Glutamatergic neuron (in vitro differentiated cells): ENCODE results near the gene C2. TPM values are rescaled to one million over a fixed set of nuclear protein-coding genes. Genes with fewer than 3 reads are reported as not detected.
A peak's percentile ranks its signal among the peaks of the same experiment; 100 is the strongest.
"Not testable (repeated sequence)": the region's sequence is repeated elsewhere in the genome, so short reads cannot be mapped to it uniquely, and the experiment has no call there.

Experiments used
- DNase-seq: peaks from one replicate; pipeline ENCODE4 v3.0.0; 2022
- H3K27ac Mint-ChIP-seq: one replicate; pipeline ENCODE4 v1.8.0; 2020; ENCODE audit warnings: mild to moderate bottlenecking, mixed read lengths, inconsistent platforms; ENCODE audit not compliant: unreplicated experiment
- H3K27me3 Mint-ChIP-seq: one replicate; pipeline ENCODE4 v1.8.0; 2020; ENCODE audit warnings: mild to moderate bottlenecking, moderate library complexity, mixed read lengths, inconsistent platforms; ENCODE audit not compliant: unreplicated experiment
- H3K36me3 Mint-ChIP-seq: one replicate; pipeline ENCODE4 v1.8.0; 2020; ENCODE audit warnings: mild to moderate bottlenecking, mixed read lengths, inconsistent platforms; ENCODE audit not compliant: unreplicated experiment
- H3K4me1 Mint-ChIP-seq: one replicate; pipeline ENCODE4 v1.8.0; 2020; ENCODE audit warnings: mild to moderate bottlenecking, low read depth, mixed read lengths, inconsistent platforms; ENCODE audit not compliant: unreplicated experiment
- H3K4me3 Mint-ChIP-seq: one replicate; pipeline ENCODE4 v1.8.0; 2020; ENCODE audit warnings: mild to moderate bottlenecking, mixed read lengths, inconsistent platforms; ENCODE audit not compliant: unreplicated experiment
- H3K9me3 Mint-ChIP-seq: one replicate; pipeline ENCODE4 v1.8.0; 2020; ENCODE audit warnings: mild to moderate bottlenecking, moderate library complexity, mixed read lengths, inconsistent platforms; ENCODE audit not compliant: unreplicated experiment
- CTCF ChIP-seq: fragments of 200-600 bp; sonication (generic); IDR thresholded peaks from one replicate; pipeline ENCODE4 v1.5.0; 2021; ENCODE audit not compliant: partially characterized antibody, unreplicated experiment
- total RNA-seq: library from RNA; stranded (reverse); fragmentation: NEBNext Ultra II Directional; extraction: Animal tissue kit (Norgen Biotek cat#: 25700); gene quantifications from one replicate; pipeline ENCODE4 v1.2.1, GENCODE V29; 2021; ENCODE audit not compliant: unreplicated experiment

The C2 gene
- total RNA-seq, 1 donor from 2014 or later = not detected

DNA sequence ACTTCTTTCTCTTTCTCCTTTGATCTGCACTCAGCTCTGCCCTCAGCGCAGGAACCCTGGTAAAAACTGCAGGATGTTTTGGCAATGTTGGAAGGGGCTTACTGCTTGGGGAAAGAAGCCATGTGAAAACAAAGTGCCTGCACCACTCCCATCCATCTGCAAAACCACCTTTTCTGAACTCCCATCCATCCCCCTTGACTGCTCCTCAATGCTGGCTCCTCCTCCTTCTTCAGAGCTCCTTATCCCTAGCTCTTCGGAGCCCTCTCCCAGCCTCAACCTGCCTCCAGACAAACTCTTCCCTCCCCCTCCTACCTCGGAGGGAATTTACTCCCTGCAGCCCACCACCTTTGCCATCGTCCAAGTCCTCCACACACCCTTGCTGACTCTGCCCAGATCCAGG is 21.4 kb upstream of the C2 start:
- DNase-seq = no peak
- no peak for TF ChIP-seq CTCF
- Mint-ChIP-seq H3K27ac (peak overlapping the region; percentile 46), H3K27me3 (peaks cover 10% of the 10 kb centered on the region), H3K9me3 (peaks cover 9% of the 10 kb centered on the region), H3K36me3 (no peaks in the 10 kb centered on the region), H3K4me1 (peaks cover 3% of the 10 kb centered on the region), H3K4me3 (peak overlapping the region; percentile 28)

DNA sequence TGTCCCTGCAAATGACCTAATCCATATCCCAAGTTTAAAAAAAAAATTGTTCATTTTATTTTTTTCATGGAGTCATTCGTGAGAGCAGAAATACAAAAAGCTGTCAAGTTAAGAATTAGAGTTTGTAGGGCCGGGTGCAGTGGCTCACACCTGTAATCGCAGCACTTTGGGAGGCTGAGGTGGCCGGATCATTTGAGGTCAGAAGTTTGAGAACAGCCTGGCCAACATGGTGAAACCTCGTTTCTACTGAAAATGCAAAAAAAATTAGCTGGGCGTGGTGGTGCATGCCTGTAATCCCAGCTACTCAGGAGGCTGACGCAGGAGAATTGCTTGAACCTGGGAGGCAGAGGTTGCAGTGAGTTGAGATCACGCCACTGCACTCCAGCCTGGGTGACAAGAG is 20.8 kb upstream of the C2 start:
- not testable (repeated sequence) for H3K4me1 Mint-ChIP-seq, DNase-seq, H3K36me3 Mint-ChIP-seq, H3K27ac Mint-ChIP-seq, H3K9me3 Mint-ChIP-seq
- peak overlapping the region; percentile 28 for H3K4me3 Mint-ChIP-seq
- H3K27me3 Mint-ChIP-seq = peaks cover 10% of the 10 kb centered on the region

DNA sequence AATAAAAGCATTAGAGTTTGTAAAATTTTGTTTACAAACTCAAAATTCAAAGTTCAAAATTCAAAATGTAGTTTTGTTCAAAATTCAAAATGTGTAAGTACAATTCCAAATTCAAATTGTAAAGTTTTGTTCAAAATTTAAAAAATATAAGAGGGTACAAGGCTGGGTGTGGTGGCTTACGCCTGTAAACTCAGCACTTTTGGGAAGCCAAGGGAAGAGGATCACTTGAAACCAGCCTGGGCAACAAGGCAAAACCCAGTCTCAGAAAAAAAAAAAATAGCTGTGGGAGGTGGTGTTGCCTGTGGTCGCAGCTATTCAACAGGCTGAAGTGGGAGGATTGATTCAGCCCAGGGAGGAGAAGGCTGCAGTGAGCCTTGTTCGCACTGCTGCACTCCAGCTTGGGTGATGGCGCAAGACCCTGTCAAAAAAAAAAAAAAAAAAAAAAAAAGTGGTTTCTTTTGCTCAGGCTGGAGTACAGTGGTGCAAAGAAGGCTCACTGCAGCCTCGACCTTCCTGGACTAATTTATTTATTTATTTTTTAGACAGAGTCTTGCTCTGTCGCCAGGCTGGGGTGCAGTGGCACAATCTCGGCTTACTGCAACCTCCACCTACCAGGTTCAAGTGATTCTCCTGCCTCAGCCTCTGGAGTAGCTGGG is 20.2 kb upstream of the C2 start:
- Mint-ChIP-seq H3K9me3 (peaks cover 9% of the 10 kb centered on the region), H3K27me3 (peaks cover 10% of the 10 kb centered on the region), H3K4me1 (peaks cover 3% of the 10 kb centered on the region), H3K36me3 (no peaks in the 10 kb centered on the region), H3K27ac (no peak overlapping the region), H3K4me3 (no peak overlapping the region)
- no peak for TF ChIP-seq CTCF
- no peak for DNase-seq

DNA sequence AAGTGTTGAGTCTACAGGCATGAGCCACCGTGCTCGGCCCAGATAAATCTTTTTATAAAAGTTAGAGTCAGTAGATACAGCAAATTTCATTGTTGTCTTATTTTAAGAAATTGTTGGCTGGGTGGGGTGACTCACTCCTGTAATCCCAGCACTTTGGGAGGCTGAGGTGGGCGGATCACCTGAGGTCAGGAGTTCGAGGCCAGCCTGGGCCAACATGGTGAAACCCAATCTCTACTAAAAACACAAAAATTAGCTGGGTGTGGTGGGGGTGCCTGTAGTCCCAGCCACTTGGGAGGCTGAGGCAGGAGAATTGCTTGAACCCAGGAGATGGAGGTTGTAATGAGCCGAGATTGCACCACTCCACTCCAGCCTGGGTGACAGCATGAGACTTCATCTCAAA is 19.3 kb upstream of the C2 start:
- not testable (repeated sequence) for H3K36me3 Mint-ChIP-seq, H3K9me3 Mint-ChIP-seq, H3K27me3 Mint-ChIP-seq, H3K27ac Mint-ChIP-seq, DNase-seq, H3K4me3 Mint-ChIP-seq, H3K4me1 Mint-ChIP-seq

GRCh38 chr6:31908791-31909190 is 18.7 kb upstream of the C2 start:
- Mint-ChIP-seq H3K4me3 (no peak overlapping the region), H3K27me3 (peaks cover 7% of the 10 kb centered on the region), H3K27ac (no peak overlapping the region), H3K4me1 (no peaks in the 10 kb centered on the region), H3K36me3 (no peaks in the 10 kb centered on the region), H3K9me3 (peaks cover 2% of the 10 kb centered on the region)
- no peak for TF ChIP-seq CTCF
- DNase-seq = no peak

DNA sequence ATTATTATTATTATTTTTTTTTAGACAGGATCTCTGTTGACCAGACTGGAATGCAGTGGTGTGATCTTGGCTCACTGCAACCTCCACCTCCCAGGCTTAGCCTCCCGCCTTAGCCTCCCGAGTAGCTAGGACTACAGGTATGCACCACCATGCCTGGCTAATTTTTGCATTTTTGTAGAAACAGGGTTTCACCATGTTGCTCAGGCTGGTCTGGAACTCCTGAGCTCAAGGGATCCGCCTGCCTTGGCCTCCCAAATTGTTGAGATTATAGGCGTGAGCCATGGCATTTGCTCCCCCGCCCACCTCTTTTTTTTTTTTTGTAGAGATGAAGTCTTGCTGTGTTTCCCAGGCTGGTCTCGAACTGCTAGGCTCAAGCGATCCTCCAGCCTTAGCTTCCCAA is 18.2 kb upstream of the C2 start:
- not testable (repeated sequence) for H3K4me3 Mint-ChIP-seq, H3K4me1 Mint-ChIP-seq, H3K27me3 Mint-ChIP-seq, H3K36me3 Mint-ChIP-seq, H3K9me3 Mint-ChIP-seq, H3K27ac Mint-ChIP-seq, DNase-seq
